HG02852 (cell line): ENCODE results near the gene AKR1A1.
A peak's percentile ranks its signal among the peaks of the same experiment; 100 is the strongest.
"Not testable (repeated sequence)": the region's sequence is repeated elsewhere in the genome, so short reads cannot be mapped to it uniquely, and the experiment has no call there.

ENCODE experiments used
- ATAC-seq: cut with Tn5 transposase; IDR thresholded peaks from one replicate; pipeline ENCODE4 v1.9.1; 2021; ENCODE audit warnings: mild to moderate bottlenecking, moderate library complexity; ENCODE audit not compliant: unreplicated experiment

AKR1A1 gene

DNA sequence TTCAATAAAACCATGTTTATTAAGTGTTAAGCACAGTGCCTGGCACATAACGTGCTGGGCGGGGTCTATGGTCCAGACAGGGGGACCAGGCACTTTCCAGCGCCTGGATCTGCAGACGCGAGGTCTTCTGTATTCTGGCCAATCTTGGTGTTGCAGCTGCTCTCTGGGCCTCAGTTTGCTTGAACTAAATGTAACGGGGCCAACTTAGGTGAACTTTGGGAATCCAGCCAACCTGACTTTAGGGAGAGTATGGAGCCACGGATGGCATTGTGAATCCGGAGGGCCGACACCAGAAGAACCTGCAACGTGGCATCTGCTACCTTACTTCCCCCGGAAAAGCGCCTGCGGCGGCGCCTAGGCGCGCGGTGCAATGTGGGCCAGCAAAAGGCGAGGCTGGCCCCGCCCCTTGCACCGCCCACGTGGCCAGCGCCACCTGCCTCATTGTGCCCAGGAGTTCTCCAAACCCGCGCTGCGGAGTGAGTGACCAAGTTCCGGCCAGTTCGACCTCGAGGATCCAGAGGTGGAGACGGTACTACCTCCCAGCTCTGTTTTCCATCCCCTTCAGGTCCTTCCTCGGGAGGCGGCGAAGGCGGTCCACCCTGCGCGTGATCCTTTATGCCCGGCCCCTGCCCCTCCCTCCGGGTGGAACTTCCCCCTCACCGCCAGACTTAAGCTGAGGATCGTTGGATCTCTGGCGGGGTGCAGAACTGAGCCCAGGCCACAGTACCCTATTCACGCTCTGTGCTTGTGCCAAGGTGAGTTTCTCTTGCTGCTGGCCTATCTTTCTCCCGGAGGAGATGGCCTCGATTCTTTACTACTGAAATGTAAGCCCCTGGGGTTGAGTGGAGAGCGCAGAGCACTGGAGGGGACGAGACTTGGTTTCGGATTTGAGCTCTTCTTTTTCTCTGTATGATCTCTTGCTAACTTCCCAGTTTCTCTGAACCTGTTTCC, at the start of gene AKR1A1:
Gene AKR1A1 (plus strand): TSS at position 426 of the 951 bp plus-strand sequence. CDS start 10,969 bp downstream, outside the sequence.
- ATAC-seq = peak; percentile 89

DNA sequence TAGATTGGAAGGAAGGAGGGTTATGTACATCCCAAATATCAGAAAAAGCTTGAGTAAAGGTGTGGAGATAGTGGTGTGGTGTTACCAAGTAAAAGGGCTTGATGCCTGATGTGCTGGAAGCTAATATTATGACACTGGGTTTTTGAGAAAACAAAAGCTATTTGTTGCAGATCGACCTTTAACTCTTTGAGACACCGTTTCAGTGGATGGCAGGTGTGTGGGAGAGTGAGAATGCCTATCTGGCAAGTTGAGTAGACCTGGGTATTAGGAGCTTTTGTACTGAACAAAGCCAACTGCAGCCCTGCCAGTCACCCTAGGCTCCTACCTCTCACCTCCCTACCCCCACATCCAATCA, 49.1 kb upstream of the AKR1A1 start:
- ATAC-seq = no peak

DNA sequence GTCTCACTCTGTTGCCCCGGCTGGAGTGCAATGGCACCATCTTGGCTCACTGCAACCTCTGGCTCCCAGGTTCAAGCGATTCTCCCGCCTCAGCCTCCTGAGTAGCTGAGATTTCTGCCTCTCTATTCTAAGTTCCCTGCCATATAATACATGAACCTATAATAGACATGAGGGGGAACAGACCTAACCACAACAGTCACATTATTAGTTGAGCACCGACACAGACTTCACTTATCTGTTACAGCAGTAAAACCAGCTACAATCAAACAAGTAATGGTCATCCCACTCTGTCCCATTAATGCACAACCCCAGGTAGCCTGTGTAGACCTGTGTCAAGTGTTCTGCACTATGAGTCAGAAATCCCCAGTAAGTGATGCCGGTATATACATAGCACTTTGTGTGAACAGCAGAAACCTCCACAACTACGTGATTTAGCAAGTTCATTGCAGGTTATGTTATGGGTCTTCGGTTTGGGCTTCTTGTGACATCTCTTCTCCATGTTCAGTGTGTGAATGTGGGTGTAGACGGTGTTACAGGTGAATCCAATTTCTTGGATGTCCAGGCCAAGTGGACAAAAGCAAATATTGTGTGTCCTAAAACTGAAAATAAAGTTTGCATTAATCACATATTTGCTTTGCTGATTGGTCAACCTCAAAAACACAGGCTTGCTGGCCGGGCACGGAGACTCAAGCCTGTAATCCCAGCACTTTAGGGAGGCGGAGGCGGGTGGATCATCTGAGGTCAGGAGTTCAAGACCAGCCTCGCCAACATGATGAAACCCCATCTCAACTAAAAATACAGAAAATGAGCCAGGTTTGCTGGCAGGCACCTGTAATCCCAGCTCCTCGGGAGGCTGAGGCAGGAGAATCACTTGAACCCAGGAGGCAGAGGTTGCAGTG, 46.9 kb upstream of the AKR1A1 start:
- no peak for ATAC-seq

DNA sequence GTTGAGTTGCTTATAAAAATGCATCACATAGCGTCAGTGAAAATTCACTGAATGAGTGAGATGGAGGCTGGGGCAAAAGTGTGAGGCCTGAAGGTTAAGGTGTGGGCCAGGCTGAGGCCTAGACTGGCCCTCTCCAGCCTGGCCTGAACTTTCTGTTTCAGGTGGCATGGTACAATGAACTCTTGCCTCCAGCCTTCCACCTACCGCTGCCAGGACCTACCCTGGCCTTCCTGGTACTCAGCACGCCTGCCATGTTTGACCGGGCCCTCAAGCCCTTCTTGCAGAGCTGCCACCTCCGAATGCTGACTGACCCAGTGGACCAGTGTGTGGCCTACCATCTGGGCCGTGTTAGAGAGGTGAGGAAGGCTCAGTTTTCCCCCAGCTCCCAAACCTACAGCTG, 43.4 kb upstream of the AKR1A1 start:
- ATAC-seq = no peak

DNA sequence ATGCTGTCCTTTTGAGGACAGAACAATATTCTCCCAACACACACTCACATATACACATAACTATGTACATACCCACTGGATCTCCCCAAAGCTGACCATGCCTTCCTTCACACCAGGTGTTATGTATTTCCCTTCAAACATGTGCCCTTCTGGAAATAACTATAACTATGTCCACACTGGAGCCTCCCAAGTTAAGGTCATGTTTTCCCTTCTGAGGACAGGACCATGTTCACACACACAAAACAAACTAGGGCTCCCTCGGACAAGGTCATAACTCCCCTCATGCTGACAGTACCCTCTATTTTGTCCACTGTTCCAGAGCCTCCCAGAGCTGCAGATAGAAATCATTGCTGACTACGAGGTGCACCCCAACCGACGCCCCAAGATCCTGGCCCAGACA, 42.7 kb upstream of the AKR1A1 start:
- no peak for ATAC-seq

DNA sequence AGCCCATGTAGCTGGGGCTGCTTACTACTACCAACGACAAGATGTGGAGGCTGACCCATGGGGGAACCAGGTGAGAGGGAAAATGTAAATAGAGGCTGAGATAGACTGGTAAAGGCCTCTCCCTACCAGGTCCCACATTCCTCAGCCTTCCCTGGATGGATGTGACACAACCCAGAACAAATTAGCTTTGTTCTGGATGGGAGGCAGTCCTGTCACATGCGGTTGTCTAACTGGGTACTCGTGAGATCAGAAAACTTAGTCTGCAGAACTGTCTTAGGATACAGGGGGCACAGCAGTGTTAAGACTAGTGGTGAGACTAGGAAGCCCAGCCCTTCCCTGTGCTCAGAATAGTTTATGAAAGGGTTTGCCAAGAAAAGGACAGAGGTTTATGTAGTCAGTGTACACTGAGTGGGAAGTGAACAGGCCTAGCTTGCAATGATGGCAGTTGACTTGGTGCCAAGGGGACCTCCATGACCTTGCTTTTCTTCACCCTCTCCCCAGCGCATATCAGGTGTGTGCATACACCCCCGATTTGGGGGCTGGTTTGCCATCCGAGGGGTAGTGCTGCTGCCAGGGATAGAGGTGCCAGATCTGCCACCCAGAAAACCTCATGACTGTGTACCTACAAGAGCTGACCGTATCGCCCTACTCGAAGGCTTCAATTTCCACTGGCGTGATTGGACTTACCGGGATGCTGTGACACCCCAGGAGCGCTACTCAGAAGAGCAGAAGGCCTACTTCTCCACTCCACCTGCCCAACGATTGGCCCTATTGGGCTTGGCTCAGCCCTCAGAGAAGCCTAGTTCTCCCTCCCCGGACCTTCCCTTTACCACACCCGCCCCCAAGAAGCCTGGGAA, 42.1 kb upstream of the AKR1A1 start:
- ATAC-seq = no peak

DNA sequence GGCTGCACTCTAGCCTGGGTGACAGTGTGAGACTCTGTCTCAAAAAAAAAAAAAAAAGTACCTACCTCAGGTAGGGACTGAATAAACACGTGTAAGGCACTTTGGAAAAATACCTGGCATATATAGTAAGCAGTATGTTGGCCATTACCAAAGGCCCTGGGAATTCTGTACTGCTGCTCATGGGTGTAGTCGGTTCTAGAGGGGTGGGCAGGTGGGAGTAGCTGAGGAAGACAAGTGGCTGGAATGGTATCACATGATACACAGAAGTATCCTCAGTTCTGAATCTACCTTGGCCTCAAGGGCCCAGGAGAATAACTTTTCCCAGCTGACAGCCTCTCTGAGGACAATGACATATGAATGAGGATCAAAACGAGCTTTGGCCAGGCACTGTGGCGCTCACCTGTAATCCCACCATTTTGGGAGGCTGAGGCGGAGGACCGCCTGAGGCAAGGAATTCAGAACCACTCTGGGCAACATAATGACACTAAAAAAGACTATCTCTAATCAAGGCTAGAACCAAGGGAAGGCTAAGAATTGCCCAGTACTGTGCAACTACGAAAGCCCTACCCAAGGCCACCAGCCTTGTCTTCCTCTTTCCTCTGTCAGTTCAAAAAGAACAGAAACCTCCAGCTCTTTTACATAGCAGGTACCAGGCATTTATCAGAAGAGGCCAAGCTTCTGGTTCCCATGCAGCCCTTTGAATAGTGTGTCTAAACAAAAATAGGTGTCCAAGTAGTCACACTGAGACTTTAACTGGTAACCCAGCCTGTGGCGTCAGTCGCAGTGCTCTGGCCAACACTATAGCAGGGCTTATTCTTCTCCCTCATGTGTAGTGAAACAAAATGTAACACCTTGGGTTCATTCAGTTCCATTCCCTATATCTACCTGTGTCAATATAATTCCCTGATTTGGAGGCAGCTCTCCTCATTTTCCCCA, 40.3 kb upstream of the AKR1A1 start:
- ATAC-seq = no peak

DNA sequence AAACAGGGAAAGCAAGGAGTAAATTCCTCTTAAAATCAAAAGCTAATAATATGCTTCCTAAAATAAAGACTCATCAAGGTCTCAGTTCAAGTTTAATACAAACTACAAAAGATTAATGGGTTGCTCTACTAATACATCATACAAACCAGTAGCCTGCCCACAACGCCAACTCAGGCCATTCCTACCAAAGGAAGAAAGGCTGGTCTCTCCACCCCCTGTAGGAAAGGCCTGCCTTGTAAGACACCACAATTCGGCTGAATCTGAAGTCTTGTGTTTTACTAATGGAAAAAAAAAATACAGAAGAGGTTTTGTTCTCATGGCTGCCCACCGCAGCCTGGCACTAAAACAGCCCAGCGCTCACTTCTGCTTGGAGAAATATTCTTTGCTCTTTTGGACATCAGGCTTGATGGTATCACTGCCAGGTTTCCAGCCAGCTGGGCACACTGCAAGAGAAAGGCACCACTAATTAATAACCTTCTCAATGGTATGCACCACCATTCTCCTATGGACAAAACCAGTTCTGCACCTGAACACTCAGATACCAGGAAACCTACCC, 39.6 kb upstream of the AKR1A1 start:
- ATAC-seq = no peak

DNA sequence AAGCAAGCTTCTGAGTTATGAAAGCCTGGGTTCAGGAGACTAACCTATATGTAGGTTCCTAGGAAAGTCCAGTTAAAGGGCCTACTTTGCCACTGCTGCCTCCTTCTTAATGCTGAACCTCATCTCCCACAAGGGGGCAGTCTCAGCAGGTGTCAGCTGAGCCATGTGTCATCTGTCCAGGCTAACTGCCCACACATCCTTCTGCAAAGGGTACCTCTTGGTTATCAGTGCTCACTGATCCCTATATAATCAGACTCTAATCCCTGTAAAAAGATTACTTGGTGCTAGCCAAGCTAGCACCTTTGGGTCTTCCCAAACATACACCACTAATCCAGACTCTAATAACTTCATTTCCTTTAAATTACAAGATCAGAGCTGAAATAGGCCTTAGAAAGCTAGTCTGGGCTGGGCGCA, 38.0 kb upstream of the AKR1A1 start:
- no peak for ATAC-seq

DNA sequence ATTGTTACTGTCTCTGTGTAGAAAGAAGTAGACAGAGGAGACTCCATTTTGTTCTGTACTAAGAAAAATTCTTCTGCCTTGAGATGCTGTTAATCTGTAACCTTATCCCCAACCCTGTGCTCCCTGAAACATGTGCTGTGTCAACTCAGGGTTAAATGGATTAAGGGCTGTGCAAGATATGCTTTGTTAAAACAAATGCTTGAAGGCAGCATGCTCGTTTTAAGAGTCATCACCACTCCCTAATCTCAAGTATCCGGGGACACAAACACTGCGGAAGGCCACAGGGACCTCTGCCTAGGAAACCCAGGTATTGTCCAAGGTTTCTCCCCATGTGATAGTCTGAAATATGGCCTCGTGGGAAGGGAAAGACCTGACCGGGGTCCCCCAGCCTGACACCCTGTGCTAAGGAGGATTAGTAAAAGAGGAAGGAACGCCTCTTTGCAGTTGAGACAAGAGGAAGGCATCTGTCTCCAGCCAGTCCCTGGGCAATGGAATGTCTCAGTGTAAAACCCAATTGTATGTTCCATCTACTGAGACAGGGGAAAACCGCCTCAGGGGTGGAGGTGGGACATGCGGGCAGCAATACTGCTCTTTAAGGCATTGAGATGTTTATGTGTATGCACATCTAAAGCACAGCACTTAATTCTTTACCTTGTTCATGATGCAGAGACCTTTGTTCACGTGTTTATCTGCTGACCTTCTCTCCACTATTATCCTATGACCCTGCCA, 36.9 kb upstream of the AKR1A1 start:
- ATAC-seq = not testable (repeated sequence)

DNA sequence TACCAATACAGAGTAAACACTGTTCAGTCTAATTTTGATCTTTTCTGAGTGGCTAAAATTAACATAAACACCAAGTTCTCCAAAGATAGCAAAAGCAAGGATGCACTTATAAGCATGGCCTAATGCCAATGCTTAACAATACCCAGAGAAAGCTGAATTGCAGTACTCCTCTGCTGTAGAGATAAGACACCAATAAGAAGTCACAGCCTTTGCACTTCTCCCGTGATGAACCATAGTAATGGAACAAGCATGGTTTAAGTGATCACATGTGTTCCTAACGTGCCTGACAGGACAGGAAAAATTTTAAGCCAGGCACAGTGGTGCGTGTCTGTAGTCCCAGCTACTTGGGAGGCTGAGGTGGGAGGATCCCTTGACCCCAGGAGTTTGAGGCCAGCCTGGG, 34.6 kb upstream of the AKR1A1 start:
- ATAC-seq = no peak

DNA sequence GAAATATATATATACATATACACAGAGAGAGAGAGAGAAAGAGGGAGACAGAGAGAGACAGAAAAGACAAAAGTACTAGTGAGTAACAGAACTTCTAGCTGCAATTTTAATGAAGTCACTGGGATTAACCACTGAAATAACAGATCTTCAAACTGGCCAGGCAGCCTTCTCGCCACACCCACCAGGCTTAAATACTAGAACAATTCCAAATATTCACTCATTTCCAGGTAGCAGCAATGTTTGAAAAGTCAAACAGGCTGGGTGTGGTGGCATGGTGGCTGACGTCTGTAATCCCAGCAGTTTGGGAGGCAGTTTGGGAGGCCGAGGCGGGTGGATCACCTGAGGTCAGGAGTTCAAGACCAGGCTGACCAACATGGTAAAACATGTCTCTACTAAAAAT, 34.2 kb upstream of the AKR1A1 start:
- no peak for ATAC-seq

DNA sequence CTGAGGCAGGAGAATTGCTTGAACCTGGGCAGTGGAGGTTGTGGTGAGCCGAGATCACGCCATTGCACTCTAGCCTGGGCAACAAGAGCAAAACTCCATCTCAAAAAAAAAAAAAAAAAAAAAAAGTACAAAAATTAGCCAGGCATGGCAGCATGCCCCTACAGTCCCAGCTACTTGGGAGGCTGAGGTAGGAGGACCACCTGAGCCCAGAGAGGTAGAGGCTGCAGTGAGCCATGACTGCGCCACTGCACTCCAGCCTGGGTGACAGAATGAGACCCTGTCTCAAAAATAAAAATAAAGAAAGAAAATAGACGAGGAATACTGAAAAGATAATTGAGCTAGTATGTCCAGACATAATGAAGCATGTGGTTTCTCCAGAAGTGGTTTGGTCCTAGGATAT, 32.3 kb upstream of the AKR1A1 start:
- not testable (repeated sequence) for ATAC-seq

DNA sequence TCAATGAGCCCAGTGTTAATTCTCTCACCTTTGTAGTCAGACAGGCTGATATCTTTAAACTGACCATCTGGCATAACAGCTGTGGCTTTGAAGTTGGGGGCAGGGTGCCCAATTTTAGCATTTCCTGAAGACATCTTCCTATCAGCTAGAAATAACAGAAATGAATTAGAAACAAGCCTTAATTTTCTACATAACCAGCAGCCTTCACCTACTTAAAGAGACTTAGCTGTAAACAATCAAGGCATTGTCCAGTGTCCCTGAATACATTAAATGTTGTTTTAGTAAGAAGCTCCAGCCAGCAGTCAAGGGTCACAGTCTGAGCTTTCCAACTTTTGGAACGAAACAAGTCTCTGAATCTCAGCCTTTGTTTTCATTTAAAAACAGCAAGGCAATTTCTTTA, 31.7 kb upstream of the AKR1A1 start:
- no peak for ATAC-seq

DNA sequence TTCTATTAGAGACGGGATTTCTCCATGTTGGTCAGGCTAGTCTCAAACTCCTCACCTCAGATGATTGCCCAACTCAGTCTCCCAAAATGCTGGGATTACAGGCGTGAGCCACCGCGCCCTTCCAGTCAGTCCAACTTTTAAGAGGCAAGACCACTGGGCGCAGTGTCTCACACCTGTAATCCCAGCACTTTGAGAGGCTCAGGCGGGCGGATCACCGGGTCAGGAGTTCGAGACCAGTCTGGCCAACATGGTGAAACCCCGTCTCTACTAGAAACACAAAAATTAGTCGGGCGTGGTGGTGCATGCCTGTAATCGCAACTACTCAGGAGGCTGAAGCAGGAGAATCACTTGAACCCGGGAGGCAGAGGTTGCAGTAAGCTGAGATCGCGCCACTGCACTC, 30.9 kb upstream of the AKR1A1 start:
- not testable (repeated sequence) for ATAC-seq

DNA sequence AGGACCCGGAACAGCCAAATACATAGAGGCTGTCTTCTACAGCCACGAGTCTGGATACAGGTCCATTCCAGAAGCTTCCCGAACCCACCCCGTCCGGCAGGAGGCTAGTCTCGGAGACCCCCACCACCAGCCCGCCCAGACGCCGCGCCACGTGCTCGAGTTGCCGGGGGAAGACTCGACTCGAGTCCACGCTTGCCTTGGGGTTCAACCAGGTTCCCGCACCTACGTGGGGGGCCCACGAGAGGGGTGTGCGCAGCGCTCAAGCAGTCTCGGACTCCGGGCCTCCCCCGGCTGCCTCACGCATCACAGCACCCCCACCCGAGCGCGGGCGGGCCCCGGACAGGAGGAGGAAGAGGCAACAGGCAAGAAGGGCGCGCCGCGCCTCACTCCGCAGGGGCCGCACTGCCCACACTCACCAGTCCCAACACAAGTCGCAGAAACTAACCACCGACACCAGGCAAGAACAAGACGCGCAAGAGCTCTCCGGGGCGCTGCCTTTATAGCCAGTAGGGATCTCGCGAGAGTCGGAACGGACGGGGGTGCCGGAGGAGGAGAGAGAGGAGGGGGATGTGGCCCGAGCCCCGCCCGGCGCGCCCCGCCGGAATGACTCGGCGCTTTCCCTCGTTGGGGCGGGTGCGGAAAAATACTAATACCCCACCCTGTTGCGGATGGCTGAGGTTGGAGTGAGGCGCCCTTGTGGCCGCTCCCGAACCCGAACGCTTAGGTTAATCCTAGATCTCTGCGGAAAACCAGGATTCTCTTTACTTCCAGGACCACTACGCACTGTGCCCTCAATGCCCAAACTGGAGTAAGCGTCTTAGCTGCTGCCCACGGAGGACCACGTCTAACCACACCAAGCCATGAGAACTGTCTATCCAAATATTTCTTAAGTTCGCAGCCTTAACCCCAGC, 29.0 kb upstream of the AKR1A1 start, which contains the start of gene PRDX1:
Gene PRDX1 (minus strand): TSS at position 472 of the 911 bp plus-strand sequence. CDS start 2,841 bp downstream, outside the sequence.
- peak; percentile 79 for ATAC-seq

DNA sequence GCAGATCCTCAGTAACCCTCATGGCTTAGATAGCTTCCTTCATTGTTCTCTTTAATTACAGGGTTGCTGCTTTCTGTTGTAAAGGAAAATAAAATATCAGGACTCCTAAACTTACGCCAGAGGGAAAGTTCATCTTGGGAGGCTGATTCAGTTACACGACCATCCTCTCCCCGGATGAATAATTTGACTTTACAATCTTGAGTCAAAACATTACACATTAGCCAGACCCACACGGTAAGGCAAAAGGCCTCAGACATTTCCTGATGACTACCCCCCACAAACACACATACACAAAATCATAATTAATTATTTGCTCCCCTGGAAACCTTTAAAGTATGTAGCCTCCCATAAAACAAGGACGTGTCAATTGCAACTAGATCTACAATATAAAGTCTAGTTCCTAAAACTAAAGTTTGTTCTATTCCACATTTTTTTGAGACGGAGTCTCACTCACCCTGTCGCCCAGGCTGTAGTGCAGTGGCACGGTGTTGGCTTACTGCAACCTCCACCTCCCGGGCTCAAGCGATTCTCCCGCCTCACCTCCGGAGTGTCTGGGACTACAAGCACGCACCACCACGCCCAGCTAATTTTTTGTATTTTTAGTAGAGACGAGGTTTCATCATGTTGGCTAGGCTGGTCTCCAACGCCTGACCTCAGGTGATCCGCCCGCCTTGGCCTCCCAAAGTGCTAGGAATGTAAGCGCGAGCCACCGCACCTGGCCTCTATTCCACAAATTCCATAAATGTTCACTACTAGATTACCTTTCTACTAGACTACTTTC, 28.1 kb upstream of the AKR1A1 start:
- no peak for ATAC-seq
